Prostate gland (tissue), 2 donors: Measurements from ENCODE around the gene POLR3E. TPM values are rescaled to one million over a fixed set of nuclear protein-coding genes. Genes with fewer than 3 reads are reported as not detected.

Experiments used
- DNase-seq: peaks from one replicate; pipeline ENCODE4 v3.0.0-alpha.2; 2019; ENCODE audit warnings: low spot score
- H3K27ac ChIP-seq, 2 donors: fragments of 200-600 bp; sonication (generic); 2 replicates each; pipeline ENCODE4 v1.5.1; 2017 to 2019
- H3K27me3 ChIP-seq: fragments of 200-600 bp; sonication (generic); replicated peaks from 2 replicates; pipeline ENCODE4 v1.5.1; 2019; ENCODE audit not compliant: insufficient read depth
- H3K36me3 ChIP-seq, 2 donors: fragments of 200-600 bp; sonication (generic); 1 replicate in 1 of 2; 2 replicates in 1 of 2; pipeline versions ENCODE4 v1.5.1 to v1.8.1; 2017 to 2019
- H3K4me1 ChIP-seq: fragments of 200-600 bp; sonication (generic); replicated peaks from 2 replicates; pipeline ENCODE4 v1.5.1; 2019
- H3K4me3 ChIP-seq, 2 donors: fragments of 200-600 bp; sonication (generic); 2 replicates each; pipeline ENCODE4 v1.5.1; 2017 to 2019
- H3K9me3 ChIP-seq: fragments of 200-600 bp; sonication (generic); 2 replicates; pipeline ENCODE4 v1.5.1; 2017
- POLR2A ChIP-seq: fragments of 450-650 bp; IDR thresholded peaks from one replicate; pipeline ENCODE4 v1.6.1; 2016; ENCODE audit warnings: antibody characterized with exemption, mild to moderate bottlenecking
- POLR2AphosphoS5 ChIP-seq: sonication (generic); formaldehyde crosslinking; IDR thresholded peaks from one replicate; pipeline ENCODE4 v1.6.1; 2017; ENCODE audit warnings: antibody characterized with exemption
- WGBS: methylation state at CpG from one replicate; pipeline ENCODE4 v1.1.5; 2018; 5-methylcytosine and 5-hydroxymethylcytosine counted together
- intact Hi-C: fragments of 100-400 bp; cut with DNase I; formaldehyde crosslinking; loops from one replicate; pipeline ENCODE4 v1.14.2; 2022
- total RNA-seq, 2 donors: library from RNA; depleted of rRNA; stranded (reverse); fragments of >200 nt; gene quantifications; one replicate each; pipeline ENCODE4 v1.1.0, GENCODE V29; 2016
- TF ChIP-seq, protein P1 (sequence below), 4 experiments: fragments of 200-600 bp in 2 of 4; fragments of 450-650 bp in 2 of 4; sonication (generic) in 2 of 4; IDR thresholded peaks; 1 replicate in 3 of 4; 2 replicates in 1 of 4; pipeline ENCODE4 v1.5.1; 2016 to 2019; ENCODE audit warnings: antibody characterized with exemption in 4 of 4, mild to moderate bottlenecking in 2 of 4, moderate library complexity in 2 of 4

The POLR3E gene
- total RNA-seq, 2 donors from 2014 or later = 52.3 to 61.7 TPM

DNA sequence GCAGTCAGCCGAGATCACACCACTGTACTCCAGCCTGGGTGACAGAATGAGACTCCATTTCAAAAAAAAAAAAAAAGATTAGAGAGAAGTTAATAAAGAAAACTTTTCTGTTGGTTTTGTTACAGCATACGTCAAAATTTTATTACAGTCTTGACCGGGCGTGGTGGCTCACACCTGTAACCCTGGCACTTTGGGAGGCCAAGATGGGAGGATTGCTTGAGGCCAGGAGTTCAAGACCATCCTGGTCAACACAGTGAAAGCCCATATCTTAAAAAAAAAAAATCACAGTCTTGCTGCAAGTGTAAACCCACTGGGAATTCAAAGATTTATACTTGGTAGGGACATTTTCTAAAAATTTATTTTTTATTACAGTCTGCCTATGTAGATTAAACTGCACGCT is 6.2 kb upstream of the POLR3E start:
- no peaks in the 10 kb centered on the region for H3K4me1 ChIP-seq
- H3K36me3 ChIP-seq = no peaks in the 10 kb centered on the region
- H3K27me3 ChIP-seq = no peaks in the 10 kb centered on the region
- intact Hi-C loops = no loop called here
- no peak for DNase-seq
- WGBS = 86% methylated on average over 5 of the region's 5 CpGs
- TF ChIP-seq, protein P1, sequence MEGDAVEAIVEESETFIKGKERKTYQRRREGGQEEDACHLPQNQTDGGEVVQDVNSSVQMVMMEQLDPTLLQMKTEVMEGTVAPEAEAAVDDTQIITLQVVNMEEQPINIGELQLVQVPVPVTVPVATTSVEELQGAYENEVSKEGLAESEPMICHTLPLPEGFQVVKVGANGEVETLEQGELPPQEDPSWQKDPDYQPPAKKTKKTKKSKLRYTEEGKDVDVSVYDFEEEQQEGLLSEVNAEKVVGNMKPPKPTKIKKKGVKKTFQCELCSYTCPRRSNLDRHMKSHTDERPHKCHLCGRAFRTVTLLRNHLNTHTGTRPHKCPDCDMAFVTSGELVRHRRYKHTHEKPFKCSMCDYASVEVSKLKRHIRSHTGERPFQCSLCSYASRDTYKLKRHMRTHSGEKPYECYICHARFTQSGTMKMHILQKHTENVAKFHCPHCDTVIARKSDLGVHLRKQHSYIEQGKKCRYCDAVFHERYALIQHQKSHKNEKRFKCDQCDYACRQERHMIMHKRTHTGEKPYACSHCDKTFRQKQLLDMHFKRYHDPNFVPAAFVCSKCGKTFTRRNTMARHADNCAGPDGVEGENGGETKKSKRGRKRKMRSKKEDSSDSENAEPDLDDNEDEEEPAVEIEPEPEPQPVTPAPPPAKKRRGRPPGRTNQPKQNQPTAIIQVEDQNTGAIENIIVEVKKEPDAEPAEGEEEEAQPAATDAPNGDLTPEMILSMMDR (IDR thresholded peaks at IDR 0.05) = no peak
- no peak for TF ChIP-seq POLR2AphosphoS5
- H3K27ac ChIP-seq = no peak overlapping the region
- no peaks in the 10 kb centered on the region for H3K9me3 ChIP-seq
- no peak overlapping the region for H3K4me3 ChIP-seq

DNA sequence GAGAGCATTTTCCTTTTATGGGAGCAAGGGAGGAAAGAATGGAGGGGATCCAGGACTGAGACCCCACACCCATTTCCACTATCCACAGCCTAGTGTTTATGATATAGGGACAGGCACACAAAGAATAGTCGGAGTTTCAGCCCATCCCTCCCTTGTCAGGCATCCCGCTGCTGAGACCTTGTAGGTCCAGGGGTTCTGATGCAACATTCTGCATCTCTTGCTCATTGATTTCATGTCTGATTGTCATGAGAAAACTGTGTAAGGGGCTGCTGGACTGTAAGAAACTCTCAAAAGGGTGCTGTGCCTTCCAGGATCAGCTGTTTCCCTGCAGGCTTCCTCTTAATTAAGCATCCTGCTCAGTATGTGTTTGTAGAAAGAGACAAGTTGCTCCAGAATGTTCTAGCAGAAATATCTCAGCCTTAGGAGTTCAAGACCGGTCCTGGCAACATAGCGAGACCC is 5.3 kb upstream of the POLR3E start:
- no peak for DNase-seq
- intact Hi-C loops = no loop called here

DNA sequence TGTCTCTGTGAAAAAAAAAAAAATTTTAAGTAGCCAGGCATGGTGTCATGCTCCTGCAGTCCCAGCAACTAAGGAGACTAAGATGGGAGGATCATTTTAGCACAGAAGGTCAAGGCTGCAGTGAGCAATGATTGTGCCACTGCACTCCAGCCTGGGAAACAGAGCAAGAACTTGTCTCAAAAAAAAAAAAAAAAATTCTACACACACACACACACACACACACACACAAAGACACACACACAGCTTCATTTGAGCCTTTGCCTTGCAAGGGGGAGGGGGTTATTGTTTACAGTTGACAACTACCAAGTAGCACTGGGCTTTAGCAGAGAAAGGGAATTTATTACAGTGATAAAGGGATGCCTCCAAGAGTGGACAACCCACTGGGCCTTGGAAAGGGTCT is 4.9 kb upstream of the POLR3E start:
- Histone ChIP-seq H3K36me3 (no peaks in the 10 kb centered on the region), H3K27me3 (no peaks in the 10 kb centered on the region), H3K9me3 (no peaks in the 10 kb centered on the region), H3K4me1 (no peaks in the 10 kb centered on the region), H3K4me3 (no peak overlapping the region), H3K27ac (no peak overlapping the region)
- DNase-seq = no peak
- TF ChIP-seq, protein P1 (IDR thresholded peaks at IDR 0.05) = no peak
- no peak for TF ChIP-seq POLR2AphosphoS5
- intact Hi-C loops = no loop called here

More for the DNA sequence above, 5.3 kb upstream of the POLR3E start:
- H3K9me3 ChIP-seq = no peaks in the 10 kb centered on the region
- H3K36me3 ChIP-seq = no peaks in the 10 kb centered on the region
- no peaks in the 10 kb centered on the region for H3K27me3 ChIP-seq
- H3K27ac ChIP-seq = no peak overlapping the region
- no peak overlapping the region for H3K4me3 ChIP-seq
- no peaks in the 10 kb centered on the region for H3K4me1 ChIP-seq
- TF ChIP-seq POLR2A (no peak), POLR2AphosphoS5 (no peak)
- TF ChIP-seq, protein P1 (IDR thresholded peaks at IDR 0.05) = no peak
- WGBS = 68% methylated on average over 4 of the region's 4 CpGs

DNA sequence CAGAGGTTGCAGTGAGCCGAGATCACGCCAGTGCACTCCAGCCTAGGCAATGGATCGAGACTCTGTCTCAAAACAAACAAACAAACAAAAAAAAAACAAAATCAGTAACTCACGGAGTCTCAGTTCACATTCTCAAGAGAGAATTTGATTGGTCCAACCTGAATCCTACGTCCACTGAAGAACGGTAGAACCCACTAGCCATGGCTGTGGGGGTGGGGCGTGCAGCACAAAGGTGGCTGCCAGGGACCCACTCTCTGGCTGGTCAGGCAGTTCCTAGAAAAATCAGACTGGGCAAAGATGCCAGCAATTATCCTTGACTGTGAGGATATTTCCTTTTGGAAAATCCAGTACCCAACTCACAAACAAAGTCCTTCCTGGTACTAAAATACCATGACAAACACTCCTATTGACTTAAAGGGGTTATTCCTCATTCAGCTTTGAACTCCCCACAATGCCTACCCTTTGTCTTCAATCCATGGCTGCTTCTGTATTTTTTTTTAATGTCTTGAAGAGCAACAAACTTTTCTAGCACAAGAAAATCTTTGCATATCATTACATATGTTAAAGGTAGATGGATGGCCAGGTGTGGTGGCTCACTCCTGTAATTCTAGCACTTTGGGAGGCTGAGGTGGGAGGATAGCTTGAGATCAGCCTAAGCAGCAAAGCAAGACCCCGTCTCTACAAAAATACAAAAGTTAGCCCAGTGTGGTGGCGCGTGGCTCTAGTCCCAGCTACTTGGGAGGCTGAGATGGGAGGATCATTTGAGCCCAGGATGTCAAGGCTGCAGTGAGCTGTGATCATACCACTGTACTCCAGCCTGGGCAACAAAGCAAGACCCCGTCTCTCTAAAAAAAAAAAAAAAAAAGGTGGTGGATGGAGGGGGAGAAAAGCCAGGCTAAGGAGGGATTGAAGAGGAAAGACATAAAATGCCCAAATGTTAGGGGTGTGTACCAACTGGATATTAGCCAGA is 3.8 kb upstream of the POLR3E start:
- Histone ChIP-seq H3K27ac (no peak overlapping the region), H3K27me3 (no peaks in the 10 kb centered on the region), H3K9me3 (no peaks in the 10 kb centered on the region), H3K36me3 (no peaks in the 10 kb centered on the region), H3K4me3 (no peak overlapping the region), H3K4me1 (no peaks in the 10 kb centered on the region)
- intact Hi-C loops = no loop called here
- DNase-seq = no peak
- WGBS = 91% methylated on average over 11 of the region's 11 CpGs
- TF ChIP-seq, protein P1 (IDR thresholded peaks at IDR 0.05) = no peak
- no peak for TF ChIP-seq POLR2AphosphoS5
- no peak for TF ChIP-seq POLR2A
